T-helper 2 cell (primary cell): Measurements from ENCODE around the gene ENKD1.

ENCODE experiments used
- DNase-seq, 5 experiments: peaks; one replicate each; pipeline versions ENCODE4 v3.0.0 to v3.0.0-alpha.2; 2012 to 2022

ENKD1 gene

GRCh38 chr16:67662653-67663010 lies 3.9 kb downstream of the ENKD1 start:
- DNase-seq, result no peak

- no peak for DNase-seq
Observed at GRCh38 chr16:67661886-67662652, 4.5 kb downstream of the ENKD1 start.

- DNase-seq, result peak in 1 of 5 experiments; percentile 39
Observed at GRCh38 chr16:67661101-67661761, 5.3 kb downstream of the ENKD1 start.

- DNase-seq, result peak; percentile 85 to 99 (median 95)
Observed at GRCh38 chr16:67660564-67661028, 6.0 kb downstream of the ENKD1 start, which contains the start of gene PARD6A. Gene PARD6A, plus strand, starts transcription at chr16:67660960. Its CDS starts 79 bp downstream, at chr16:67661039.

GRCh38 chr16:67659675-67660563 lies 6.6 kb downstream of the ENKD1 start, which contains the start of gene ACD:
Gene ACD, minus strand, starts transcription at chr16:67660260. Its CDS starts 40 bp downstream, at chr16:67660220.
- peak; percentile 87 to 92 (median 90) for DNase-seq

GRCh38 chr16:67658849-67659674 lies 7.5 kb downstream of the ENKD1 start:
- DNase-seq, result peak in 1 of 5 experiments; percentile 25

GRCh38 chr16:67657751-67658518 lies 8.6 kb downstream of the ENKD1 start:
- no peak for DNase-seq

- no peak for DNase-seq
Observed at GRCh38 chr16:67657017-67657608, 9.4 kb downstream of the ENKD1 start.

GRCh38 chr16:67656344-67657016 lies 10.1 kb downstream of the ENKD1 start:
- DNase-seq, result no peak

- DNase-seq, result no peak
Observed at GRCh38 chr16:67655363-67655762, 11.2 kb downstream of the ENKD1 start.

- DNase-seq, result no peak
Observed at GRCh38 chr16:67654403-67654911, 12.1 kb downstream of the ENKD1 start.

- no peak for DNase-seq
Observed at GRCh38 chr16:67653789-67654402, 12.7 kb downstream of the ENKD1 start.

- no peak for DNase-seq
Observed at GRCh38 chr16:67653128-67653788, 13.3 kb downstream of the ENKD1 start.

GRCh38 chr16:67652578-67653127 lies 13.9 kb downstream of the ENKD1 start:
- no peak for DNase-seq

GRCh38 chr16:67651847-67652246 lies 14.7 kb downstream of the ENKD1 start:
- DNase-seq, result no peak

- DNase-seq, result no peak
Observed at GRCh38 chr16:67651039-67651438, 15.5 kb downstream of the ENKD1 start.

GRCh38 chr16:67650023-67650422 lies 16.5 kb downstream of the ENKD1 start:
- DNase-seq, result no peak

GRCh38 chr16:67649494-67649931 lies 17.0 kb downstream of the ENKD1 start:
- DNase-seq, result no peak
